Upper lobe of right lung (tissue), 1 donor: ENCODE results near the gene SLC12A5. TPM values are rescaled to one million over a fixed set of nuclear protein-coding genes. Genes with fewer than 3 reads are reported as not detected.
A peak's percentile ranks its signal among the peaks of the same experiment; 100 is the strongest.
"Not testable (repeated sequence)": the region's sequence is repeated elsewhere in the genome, so short reads cannot be mapped to it uniquely, and the experiment has no call there.

Experiments used
- ATAC-seq: fragments of 200-7000 bp; cut with Tn5 transposase; one replicate; pipeline ENCODE4 v1.9.1; 2020; ENCODE audit warnings: mild to moderate bottlenecking, moderate library complexity
- DNase-seq: peaks from one replicate; pipeline ENCODE4 v3.0.0-alpha.2; 2020
- H3K27ac ChIP-seq: fragments of 200-600 bp; one replicate; pipeline ENCODE4 v1.8.0; 2022
- H3K27me3 ChIP-seq: fragments of 200-600 bp; one replicate; pipeline ENCODE4 v1.8.0; 2022; ENCODE audit warnings: mild to moderate bottlenecking
- H3K36me3 ChIP-seq: fragments of 200-600 bp; one replicate; pipeline ENCODE4 v1.8.0; 2022
- H3K4me1 ChIP-seq: fragments of 200-600 bp; one replicate; pipeline ENCODE4 v1.8.0; 2022
- H3K4me3 ChIP-seq: fragments of 200-600 bp; one replicate; pipeline ENCODE4 v1.8.0; 2022; ENCODE audit warnings: mild to moderate bottlenecking
- H3K9me3 ChIP-seq: fragments of 200-600 bp; one replicate; pipeline ENCODE4 v1.8.0; 2022
- CTCF ChIP-seq: fragments of 200-600 bp; IDR thresholded peaks from one replicate; pipeline ENCODE4 v1.8.0; 2022; ENCODE audit warnings: antibody characterized with exemption
- intact Hi-C: fragments of 100-400 bp; cut with DNase I; formaldehyde crosslinking; loops from one replicate; pipeline ENCODE4 v1.11.0; 2022
- total RNA-seq: library from RNA; stranded (reverse); fragmentation: NEBNext Ultra II Directional; extraction: Animal tissue kit (Norgen Biotek cat#: 25700); gene quantifications from one replicate; pipeline ENCODE4 v1.2.1, GENCODE V29; 2021
- donor health status: DM: no; HTN: yes; CAD: no; lungs with severe emphysema.

SLC12A5 gene
- total RNA-seq, 1 donor from 2014 or later, result 2.0 TPM

- DNase-seq (no peak), ATAC-seq (no peak)
- Histone ChIP-seq H3K27me3 (peaks cover 27% of the 10 kb centered on the region), H3K36me3 (no peaks in the 10 kb centered on the region), H3K4me1 (no peaks in the 10 kb centered on the region), H3K27ac (no peak overlapping the region), H3K4me3 (no peak overlapping the region), H3K9me3 (no peaks in the 10 kb centered on the region)
- no peak for TF ChIP-seq CTCF
- intact Hi-C loops, result no loop called here
Measured at GRCh38 chr20:45991616-45992015, 37.4 kb upstream of the SLC12A5 start.

GRCh38 chr20:45993197-45993951 is 35.6 kb upstream of the SLC12A5 start:
- Histone ChIP-seq H3K4me3 (no peak overlapping the region), H3K27me3 (peaks cover 27% of the 10 kb centered on the region), H3K27ac (no peak overlapping the region), H3K4me1 (no peaks in the 10 kb centered on the region), H3K36me3 (no peaks in the 10 kb centered on the region), H3K9me3 (no peaks in the 10 kb centered on the region)
- TF ChIP-seq CTCF, result no peak
- ATAC-seq (peak; percentile 88), DNase-seq (peak; percentile 67)
- intact Hi-C loops, result no loop called here

- Histone ChIP-seq H3K4me1 (no peaks in the 10 kb centered on the region), H3K27ac (no peak overlapping the region), H3K27me3 (peaks cover 30% of the 10 kb centered on the region), H3K36me3 (no peaks in the 10 kb centered on the region), H3K4me3 (no peak overlapping the region), H3K9me3 (no peaks in the 10 kb centered on the region)
- DNase-seq, result no peak
- intact Hi-C loops, result no loop called here
- ATAC-seq, result no peak
- no peak for TF ChIP-seq CTCF
Measured at GRCh38 chr20:45994761-45995493, 34.1 kb upstream of the SLC12A5 start.

GRCh38 chr20:45995495-45996097 is 33.4 kb upstream of the SLC12A5 start:
- DNase-seq, intact Hi-C loops, ATAC-seq, H3K36me3 ChIP-seq, H3K27ac ChIP-seq, H3K4me3 ChIP-seq, H3K4me1 ChIP-seq, H3K9me3 ChIP-seq: not testable (repeated sequence)
- peaks cover 30% of the 10 kb centered on the region for H3K27me3 ChIP-seq

GRCh38 chr20:45997187-45997586 is 31.8 kb upstream of the SLC12A5 start:
- TF ChIP-seq CTCF, result no peak
- intact Hi-C loops, result no loop called here
- Histone ChIP-seq H3K4me1 (no peaks in the 10 kb centered on the region), H3K27ac (no peak overlapping the region), H3K36me3 (no peaks in the 10 kb centered on the region), H3K4me3 (no peak overlapping the region), H3K9me3 (no peaks in the 10 kb centered on the region), H3K27me3 (peaks cover 23% of the 10 kb centered on the region)
- ATAC-seq (no peak), DNase-seq (no peak)

- DNase-seq (no peak), ATAC-seq (peak; percentile 85)
- H3K36me3 ChIP-seq, result no peaks in the 10 kb centered on the region
- H3K9me3 ChIP-seq, result no peaks in the 10 kb centered on the region
- TF ChIP-seq CTCF, result no peak
- no peak overlapping the region for H3K27ac ChIP-seq
- intact Hi-C loops, result no loop called here
- no peaks in the 10 kb centered on the region for H3K4me1 ChIP-seq
- H3K27me3 ChIP-seq, result peaks cover 23% of the 10 kb centered on the region
- H3K4me3 ChIP-seq, result no peak overlapping the region
Measured at GRCh38 chr20:45998337-45998736, 30.7 kb upstream of the SLC12A5 start.
